WTC11 (cell line): Measurements from ENCODE around the gene FLT4. TPM values are rescaled to one million over a fixed set of nuclear protein-coding genes. Genes with fewer than 3 reads are reported as not detected.
A peak's percentile ranks its signal among the peaks of the same experiment; 100 is the strongest.

ENCODE experiments used
- ATAC-seq: fragments of 200-7000 bp; cut with Tn5 transposase; 2 replicates; pipeline ENCODE4 v1.10.0; 2021; ENCODE audit warnings: mild to moderate bottlenecking, moderate library complexity
- CTCF ChIA-PET: fragments of 300-600 bp; sonication (Branson Sonifier 250); formaldehyde crosslinking; loops from one replicate; lab custom pipeline; 2021; ENCODE audit warnings: antibody characterized with exemption; lab: Charles Lee
- POLR2A ChIA-PET: fragments of 350-600 bp; sonication (Branson Sonifier 250); formaldehyde crosslinking; loops from one replicate; lab custom pipeline; 2021; ENCODE audit warnings: antibody characterized with exemption; lab: Charles Lee
- DNase-seq: peaks from one replicate; pipeline ENCODE4 v3.0.0; 2021; ENCODE audit warnings: low spot score
- H3K27ac Mint-ChIP-seq: 2 replicates; pipeline ENCODE4 v1.8.0; 2021; ENCODE audit warnings: mixed read lengths
- H3K27me3 Mint-ChIP-seq: 2 replicates; pipeline ENCODE4 v1.8.0; 2021; ENCODE audit warnings: low read depth, mild to moderate bottlenecking, moderate library complexity, mixed read lengths
- H3K36me3 Mint-ChIP-seq: 2 replicates; pipeline ENCODE4 v1.8.0; 2021; ENCODE audit warnings: mixed read lengths
- H3K4me1 Mint-ChIP-seq: 2 replicates; pipeline ENCODE4 v1.8.0; 2022; ENCODE audit warnings: mixed read lengths
- H3K4me3 Mint-ChIP-seq: 2 replicates; pipeline ENCODE4 v1.8.0; 2021; ENCODE audit warnings: mild to moderate bottlenecking, moderate library complexity, mixed read lengths
- H3K9me3 Mint-ChIP-seq: 2 replicates; pipeline ENCODE4 v1.8.0; 2021; ENCODE audit warnings: mixed read lengths
- CBFB ChIP-seq: sonication (generic); formaldehyde crosslinking; IDR thresholded peaks from 2 replicates; pipeline ENCODE4 v1.8.1; 2022; ENCODE audit warnings: mild to moderate bottlenecking, low read depth, missing genetic modification reagents
- CREB1 ChIP-seq: sonication (generic); formaldehyde crosslinking; IDR thresholded peaks from 2 replicates; pipeline ENCODE4 v1.8.0; 2023; ENCODE audit warnings: mild to moderate bottlenecking, missing genetic modification reagents
- CREM ChIP-seq: sonication (generic); formaldehyde crosslinking; IDR thresholded peaks from 2 replicates; pipeline ENCODE4 v1.8.1; 2022; ENCODE audit warnings: mild to moderate bottlenecking, missing genetic modification reagents, moderate library complexity
- CTCF ChIP-seq: fragments of 200-600 bp; IDR thresholded peaks from 2 replicates; pipeline ENCODE4 v1.8.0; 2022; ENCODE audit warnings: antibody characterized with exemption
- EMX1 ChIP-seq: fragments of 250-450 bp; sonication (Bioruptor Pico); IDR thresholded peaks from 2 replicates; pipeline ENCODE4 v1.8.0; 2021; ENCODE audit warnings: mild to moderate bottlenecking
- ERG ChIP-seq: fragments of 250-450 bp; sonication (Bioruptor Pico); IDR thresholded peaks from 2 replicates; pipeline ENCODE4 v1.8.0; 2021; ENCODE audit warnings: mild to moderate bottlenecking
- FOXP1 ChIP-seq: sonication (generic); formaldehyde crosslinking; IDR thresholded peaks from 2 replicates; pipeline ENCODE4 v1.8.0; 2022; ENCODE audit warnings: missing genetic modification reagents, mild to moderate bottlenecking, moderate library complexity, borderline replicate concordance
- FOXP4 ChIP-seq: sonication (generic); formaldehyde crosslinking; IDR thresholded peaks from 2 replicates; pipeline ENCODE4 v1.8.0; 2022; ENCODE audit warnings: mild to moderate bottlenecking, missing genetic modification reagents
- GABPB1 ChIP-seq: sonication (generic); formaldehyde crosslinking; IDR thresholded peaks from 2 replicates; pipeline ENCODE4 v1.8.1; 2023; ENCODE audit warnings: mild to moderate bottlenecking, missing genetic modification reagents
- MAX ChIP-seq: sonication (generic); formaldehyde crosslinking; IDR thresholded peaks from 2 replicates; pipeline ENCODE4 v1.8.0; 2022; ENCODE audit warnings: mild to moderate bottlenecking, missing genetic modification reagents
- MLX ChIP-seq: sonication (generic); formaldehyde crosslinking; IDR thresholded peaks from 2 replicates; pipeline ENCODE4 v1.8.1; 2023; ENCODE audit warnings: mild to moderate bottlenecking, missing genetic modification reagents, moderate library complexity
- NFE2L1 ChIP-seq: sonication (generic); formaldehyde crosslinking; IDR thresholded peaks from 2 replicates; pipeline ENCODE4 v1.8.1; 2023; ENCODE audit warnings: missing genetic modification reagents
- RELA ChIP-seq: sonication (generic); formaldehyde crosslinking; IDR thresholded peaks from 2 replicates; pipeline ENCODE4 v1.8.1; 2022; ENCODE audit warnings: missing genetic modification reagents, mild to moderate bottlenecking, borderline replicate concordance
- SMAD4 ChIP-seq: sonication (generic); formaldehyde crosslinking; IDR thresholded peaks from 2 replicates; pipeline ENCODE4 v1.8.0; 2022; ENCODE audit warnings: mild to moderate bottlenecking, missing genetic modification reagents
- TEAD4 ChIP-seq: sonication (generic); formaldehyde crosslinking; IDR thresholded peaks from 2 replicates; pipeline ENCODE4 v1.8.0; 2022; ENCODE audit warnings: mild to moderate bottlenecking, missing genetic modification reagents
- ZNF138 ChIP-seq: sonication (generic); formaldehyde crosslinking; conservative IDR thresholded peaks from 2 replicates; pipeline ENCODE4 v1.8.1; 2022; ENCODE audit warnings: mild to moderate bottlenecking, moderate library complexity, missing genetic modification reagents
- ZNF219 ChIP-seq: sonication (generic); formaldehyde crosslinking; IDR thresholded peaks from 2 replicates; pipeline ENCODE4 v1.8.0; 2023; ENCODE audit warnings: missing genetic modification reagents, mild to moderate bottlenecking, borderline replicate concordance
- ZNF423 ChIP-seq: fragments of 250-450 bp; sonication (Bioruptor Pico); IDR thresholded peaks from 2 replicates; pipeline ENCODE4 v2.1.2; 2022; ENCODE audit warnings: mild to moderate bottlenecking, moderate library complexity
- total RNA-seq: library from RNA; stranded (reverse); gene quantifications from 3 replicates; pipeline ENCODE4 v1.2.3, GENCODE V29; 2021

Gene FLT4
- total RNA-seq, 1 experiment from 2014 or later, result 12.4 TPM

GRCh38 chr5:180619563-180619915 is 29.9 kb downstream of the FLT4 start:
- DNase-seq (no peak), ATAC-seq (peak; percentile 4; the same call in 1 of the 2 replicates)
- Mint-ChIP-seq H3K27me3 (peaks cover 16% of the 10 kb centered on the region), H3K36me3 (no peaks in the 10 kb centered on the region), H3K4me1 (peaks cover 2% of the 10 kb centered on the region; the same call in 1 of the 2 replicates), H3K9me3 (no peaks in the 10 kb centered on the region), H3K27ac (no peak overlapping the region), H3K4me3 (peak overlapping the region; percentile 51)
- ChIA-PET CTCF (interaction anchor here (0.6 to 2.5 kb wide), 62 partner anchors 10 to 536 kb away, joined by 3 to 56 read pairs (median 5); partner anchors contain the start of gene FLT4), POLR2A (interaction anchor here (1.7 kb wide), 1 partner anchor 28 kb away, joined by 6 read pairs; no protein-coding TSS in a partner anchor)
- TF ChIP-seq FOXP1 (CRISPR knock-in tag) (peak; percentile 23; the same call in 1 of the 2 replicates), TEAD4 (CRISPR knock-in tag) (no peak), MLX (no peak), GABPB1 (CRISPR knock-in tag) (no peak), CREB1 (CRISPR knock-in tag) (no peak), EMX1 (CRISPR knock-in tag) (no peak), ZNF138 (CRISPR knock-in tag) (no peak)

- Mint-ChIP-seq H3K27ac (no peak overlapping the region), H3K27me3 (peaks cover 16% of the 10 kb centered on the region), H3K4me1 (peaks cover 2% of the 10 kb centered on the region; the same call in 1 of the 2 replicates), H3K4me3 (peak overlapping the region; percentile 63), H3K36me3 (no peaks in the 10 kb centered on the region)
- POLR2A ChIA-PET, result interaction anchor here (1.7 kb wide), 1 partner anchor 28 kb away, joined by 6 read pairs; no protein-coding TSS in a partner anchor
- CTCF ChIA-PET, result interaction anchor here (0.6 to 2.5 kb wide), 63 partner anchors 11 to 536 kb away, joined by 3 to 56 read pairs (median 5); partner anchors contain the start of gene FLT4
- DNase-seq, result peak; percentile 76
- TF ChIP-seq RELA (CRISPR knock-in tag), result no peak
- TF ChIP-seq FOXP4 (CRISPR knock-in tag), result 0 out of 2 replicates have a peak, but pooled peaks have one; percentile 24
- 0 out of 2 replicates have a peak, but pooled peaks have one; percentile 37 for TF ChIP-seq CREM (CRISPR knock-in tag)
- peak; percentile 36; the same call in 1 of the 2 replicates for TF ChIP-seq CTCF
- no peak for TF ChIP-seq ZNF219
- TF ChIP-seq CBFB, result 0 out of 2 replicates have a peak, but pooled peaks have one; percentile 38
- peak; percentile 68; the same call in 1 of the 2 replicates for TF ChIP-seq MAX (CRISPR knock-in tag)
- TF ChIP-seq NFE2L1 (CRISPR knock-in tag), result no peak
- no peak for TF ChIP-seq SMAD4
- peak; percentile 72 for TF ChIP-seq ZNF423 (CRISPR knock-in tag)
- no peak for TF ChIP-seq ERG
- TF ChIP-seq, all 79 proteins: peak for 6
- peak; percentile 76 for ATAC-seq
- H3K9me3 Mint-ChIP-seq, result no peaks in the 10 kb centered on the region
Observed at GRCh38 chr5:180618829-180619562, 30.4 kb downstream of the FLT4 start.
